HL-60 (cell line): Measurements from ENCODE around the gene IL1RN.

Experiments
- CTCF ChIP-seq: IDR thresholded peaks from one replicate; pipeline ENCODE4 v1.5.1; 2011; ENCODE audit warnings: low read length, control low read depth, inconsistent platforms; ENCODE audit not compliant: insufficient read depth
- GABPA ChIP-seq: IDR thresholded peaks from 2 replicates; pipeline ENCODE4 v1.6.1; 2012; ENCODE audit warnings: low read depth
- POLR2AphosphoS5 ChIP-seq: IDR thresholded peaks from 2 replicates; pipeline ENCODE4 v1.6.1; 2012; ENCODE audit warnings: low read depth
- REST ChIP-seq: IDR thresholded peaks from 2 replicates; pipeline ENCODE4 v1.6.1; 2012; ENCODE audit warnings: low read depth; ENCODE audit not compliant: insufficient replicate concordance

- no peak for TF ChIP-seq REST
- TF ChIP-seq CTCF, result no peak
- no peak for TF ChIP-seq POLR2AphosphoS5
- no peak for TF ChIP-seq GABPA
Measured at GRCh38 chr2:113122364-113122763, 5.0 kb upstream of the IL1RN start.
